PFSK-1 (cell line): ENCODE results near the gene RAX.

Experiments
- FOXP2 ChIP-seq: optimal IDR thresholded peaks from 2 replicates; pipeline ENCODE3; 2011; ENCODE audit warnings: borderline replicate concordance, control low read depth, inconsistent platforms; ENCODE audit not compliant: insufficient read depth; ENCODE audit errors: extremely low read length, extremely low read depth
- POLR2AphosphoS5 ChIP-seq: IDR thresholded peaks from 2 replicates; pipeline ENCODE4 v1.6.1; 2012; ENCODE audit warnings: low read depth, mild to moderate bottlenecking, control low read depth, low read length, moderate library complexity
- REST ChIP-seq, 2 experiments: IDR thresholded peaks; 2 replicates each; pipeline versions ENCODE4 v1.6.1 to v1.8.0; 2011 to 2012; ENCODE audit warnings: low read depth in 2 of 2, low read length in 2 of 2, control low read depth in 1 of 2, inconsistent platforms in 1 of 2, mild to moderate bottlenecking in 1 of 2, moderate library complexity in 1 of 2; ENCODE audit not compliant: insufficient read depth in 1 of 2
- SIN3A ChIP-seq: IDR thresholded peaks from 2 replicates; pipeline ENCODE4 v1.6.1; 2012; ENCODE audit warnings: mild to moderate bottlenecking, low read length, moderate library complexity, borderline replicate concordance; ENCODE audit not compliant: insufficient read depth
- TAF1 ChIP-seq: IDR thresholded peaks from 2 replicates; pipeline ENCODE4 v1.6.1; 2012; ENCODE audit warnings: low read length, control low read depth, borderline replicate concordance; ENCODE audit not compliant: insufficient read depth

Gene RAX

DNA sequence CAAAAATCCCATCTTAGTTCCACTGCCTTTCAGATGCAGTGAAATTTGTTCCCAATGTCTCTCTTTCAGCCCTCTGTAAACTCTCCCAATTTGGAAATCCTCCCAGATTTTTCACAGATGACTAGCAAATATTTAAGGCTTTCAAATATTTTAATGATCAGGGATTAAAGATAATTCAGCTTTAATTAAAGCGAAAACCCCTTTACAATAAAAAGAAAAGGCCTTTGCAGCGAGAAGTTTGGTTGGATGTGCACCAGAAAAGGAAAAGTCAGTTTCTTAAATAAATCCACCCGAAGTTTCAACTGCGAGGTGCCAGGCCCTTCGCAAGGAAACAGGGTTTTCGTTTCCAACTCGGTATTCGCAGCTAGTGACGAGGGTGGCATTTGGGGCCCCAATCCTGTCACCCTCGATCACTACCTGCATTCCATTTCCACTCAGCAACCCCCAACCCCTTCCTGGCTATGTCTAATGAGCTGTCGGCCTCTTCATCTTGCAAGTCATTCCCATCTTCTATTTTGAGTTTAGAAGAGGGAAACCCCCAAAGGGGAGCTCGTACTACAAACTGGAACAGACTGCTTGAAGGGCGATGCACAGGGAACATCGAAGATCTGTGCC, 1.5 kb downstream of the RAX start:
- TF ChIP-seq REST (IDR thresholded peaks at IDR 0.05; ENCODE audit: insufficient read depth in 1 of 2, low read depth in 2 of 2, low read length in 2 of 2) (no peak), SIN3A (no peak), TAF1 (no peak), FOXP2 (no peak), POLR2AphosphoS5 (no peak)

DNA sequence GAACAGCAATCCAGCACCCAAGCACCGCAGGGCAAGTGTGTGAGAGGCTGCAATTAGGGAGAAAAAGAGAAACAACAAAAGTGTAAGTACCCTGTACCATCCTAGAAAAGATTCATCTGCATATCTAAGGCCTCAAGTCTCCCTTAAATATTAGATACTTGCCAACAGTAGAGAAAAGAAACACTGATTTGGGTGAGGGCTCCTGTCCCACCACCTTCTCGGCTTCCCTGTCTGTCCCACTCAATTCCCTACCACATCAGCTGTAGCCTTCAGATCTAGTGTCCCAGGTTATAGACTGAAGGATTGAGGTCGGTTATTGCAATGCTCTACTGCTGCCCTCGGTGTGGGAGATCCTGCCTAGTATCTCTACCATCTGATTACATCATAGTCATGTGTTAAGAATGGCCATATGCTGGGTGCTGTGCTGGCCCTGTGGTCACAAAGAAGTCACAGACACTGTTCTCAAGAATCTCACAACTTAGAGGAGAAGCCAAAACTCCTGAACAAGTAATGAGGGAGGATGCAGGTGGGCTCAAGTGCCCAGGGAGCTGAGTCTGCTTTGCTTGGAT, 2.5 kb downstream of the RAX start:
- no peak for TF ChIP-seq POLR2AphosphoS5
- TF ChIP-seq TAF1, result no peak
- TF ChIP-seq FOXP2, result no peak
- TF ChIP-seq SIN3A, result no peak
- TF ChIP-seq REST (IDR thresholded peaks at IDR 0.05; ENCODE audit: insufficient read depth in 1 of 2, low read depth in 2 of 2, low read length in 2 of 2), result no peak

GRCh38 chr18:59269563-59270119, 3.6 kb downstream of the RAX start:
- no peak for TF ChIP-seq FOXP2
- TF ChIP-seq SIN3A, result no peak
- no peak for TF ChIP-seq POLR2AphosphoS5
- TF ChIP-seq REST (IDR thresholded peaks at IDR 0.05; ENCODE audit: insufficient read depth in 1 of 2, low read depth in 2 of 2, low read length in 2 of 2), result no peak
- TF ChIP-seq TAF1, result no peak

DNA sequence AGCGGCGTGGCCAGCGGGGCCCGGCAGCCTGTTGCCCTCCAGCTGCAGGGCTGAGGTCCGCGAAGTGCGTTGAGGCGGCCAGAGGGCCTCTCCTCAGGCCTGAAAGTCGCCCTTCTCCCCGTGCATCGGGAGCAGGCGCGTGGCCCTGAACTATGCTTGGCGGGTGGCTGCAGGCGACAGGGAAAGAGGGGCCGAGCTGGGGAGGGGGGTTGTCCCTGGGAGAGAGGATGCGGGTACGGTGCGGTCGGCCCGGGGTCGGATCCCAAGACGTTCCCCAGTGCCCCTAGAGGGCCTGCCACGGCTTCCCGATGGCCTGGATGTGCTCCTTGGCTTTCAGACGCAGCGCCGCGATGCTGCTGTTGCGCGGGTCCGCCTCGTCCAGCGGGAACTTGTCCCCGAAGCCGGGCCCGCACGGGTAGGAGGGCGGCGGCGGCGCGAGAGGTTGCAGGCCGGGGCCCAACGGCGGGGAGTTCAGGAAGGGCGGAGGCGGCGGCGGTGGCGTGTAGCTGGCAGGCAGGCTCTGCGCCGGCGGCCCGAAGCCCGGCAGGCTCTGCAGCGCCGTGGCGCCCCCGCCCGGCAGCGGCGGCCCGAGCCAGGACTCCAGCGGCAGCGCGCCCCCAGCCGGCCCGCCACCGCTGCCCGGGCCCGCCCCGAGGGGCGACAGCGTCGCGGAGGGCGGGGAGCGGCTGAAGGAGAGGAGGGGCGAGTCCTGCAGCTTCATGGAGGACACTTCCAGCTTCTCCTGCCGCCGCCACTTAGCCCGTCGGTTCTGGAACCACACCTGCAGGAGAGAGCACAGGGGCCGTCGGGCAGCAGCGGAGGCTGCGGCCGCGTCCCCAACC, 4.3 kb downstream of the RAX start:
- TF ChIP-seq TAF1, result no peak
- TF ChIP-seq FOXP2, result peak; percentile 48

- TF ChIP-seq FOXP2 (no peak), POLR2AphosphoS5 (no peak), TAF1 (no peak), SIN3A (no peak), REST (IDR thresholded peaks at IDR 0.05; ENCODE audit: insufficient read depth in 1 of 2, low read depth in 2 of 2, low read length in 2 of 2) (no peak)
These were observed 5.0 kb downstream of the RAX start for GRCh38 chr18:59268127-59268720.
